ENCODE results near the gene VPS13D. TPM values are rescaled to one million over a fixed set of nuclear protein-coding genes. Genes with fewer than 3 reads are reported as not detected.

The VPS13D gene
- total RNA-seq, 2 experiments from 2014 or later, result 25.0 to 25.4 TPM

DNA sequence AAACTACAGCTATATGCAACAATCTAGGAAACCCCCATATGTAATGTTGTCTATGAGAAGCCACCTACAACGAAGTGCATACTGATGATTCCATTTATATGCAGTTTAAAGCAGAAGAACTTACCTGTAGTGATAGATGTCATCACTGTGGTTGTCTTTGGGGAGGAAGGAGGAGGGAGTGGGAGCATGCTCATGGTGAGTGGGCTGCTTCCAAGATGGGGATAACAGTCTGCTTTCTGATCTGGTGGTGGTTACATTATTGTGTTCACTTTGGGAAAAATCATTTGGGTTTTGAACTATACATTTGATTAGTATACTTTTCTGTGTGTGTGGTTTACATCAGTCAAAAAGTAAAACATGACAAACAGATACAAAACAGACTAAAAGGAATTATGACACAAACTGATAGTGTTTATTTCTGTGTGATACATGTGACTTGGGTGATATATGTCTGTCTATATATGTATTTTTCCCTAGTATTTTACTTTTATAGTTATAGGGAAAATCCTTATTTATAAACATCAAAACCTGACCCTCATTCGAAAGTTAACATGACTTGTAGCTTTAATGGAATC is 184.7 kb downstream of the VPS13D start:
- POLR2A ChIA-PET, result interaction anchor here (0.7 to 3.0 kb wide), 4 partner anchors 20 to 203 kb away, joined by 3 to 16 read pairs (median 4); no protein-coding TSS in a partner anchor
- DNase-seq, result peak; percentile 27
- Mint-ChIP-seq H3K9me3 (peaks cover 8% of the 10 kb centered on the region), H3K4me3 (no peak overlapping the region), H3K36me3 (peaks cover 56% of the 10 kb centered on the region), H3K4me1 (ENCODE audit: low read depth) (peaks cover 21% of the 10 kb centered on the region), H3K27ac (peak overlapping the region; percentile 57), H3K27me3 (no peaks in the 10 kb centered on the region)
- CTCF ChIA-PET, result interaction anchor here (1.0 to 1.5 kb wide), 4 partner anchors 19 to 205 kb away, joined by 3 to 4 read pairs (median 3); no protein-coding TSS in a partner anchor
- intact Hi-C loops (cut with micrococcal nuclease), result loop anchor here (1.0 to 2.0 kb wide), 3 partner anchors 21 to 204 kb away; partner anchors contain the start of gene DHRS3

DNA sequence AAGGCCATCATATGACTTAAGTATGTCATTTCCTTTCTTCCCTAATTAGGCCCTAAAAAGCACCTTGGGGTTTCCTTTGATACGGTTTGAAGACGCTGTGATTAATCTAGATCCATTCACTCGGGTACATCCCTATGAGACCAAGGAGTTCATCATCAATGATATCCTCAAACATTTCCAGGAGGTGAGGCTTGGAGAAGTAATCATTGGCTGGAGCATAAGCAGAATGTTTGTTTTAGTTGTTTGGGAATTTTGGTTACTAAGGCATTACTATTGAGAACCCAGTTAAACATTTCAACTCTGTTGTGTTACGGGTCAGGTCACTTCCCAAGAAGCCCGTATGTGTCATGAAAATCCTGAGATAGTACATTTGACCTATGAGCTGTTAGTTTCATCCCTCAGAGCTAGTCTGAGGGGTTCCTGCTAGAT is 185.2 kb downstream of the VPS13D start:
- intact Hi-C loops (cut with micrococcal nuclease), result loop anchor here (2.0 kb wide), 1 partner anchor 204 kb away; the partner anchor contains the start of gene DHRS3
- ChIA-PET POLR2A (interaction anchor here (0.7 to 3.0 kb wide), 4 partner anchors 20 to 202 kb away, joined by 3 to 16 read pairs (median 4); no protein-coding TSS in a partner anchor), CTCF (interaction anchor here (1.0 to 2.2 kb wide), 5 partner anchors 19 to 244 kb away, joined by 3 to 7 read pairs (median 3); no protein-coding TSS in a partner anchor)
- DNase-seq, result no peak
- H3K27me3 Mint-ChIP-seq, result no peaks in the 10 kb centered on the region
- H3K4me3 Mint-ChIP-seq, result no peak overlapping the region
- H3K4me1 Mint-ChIP-seq (ENCODE audit: low read depth), result peaks cover 21% of the 10 kb centered on the region
- H3K9me3 Mint-ChIP-seq, result peaks cover 3% of the 10 kb centered on the region
- H3K36me3 Mint-ChIP-seq, result peaks cover 53% of the 10 kb centered on the region
- peak overlapping the region; percentile 57 for H3K27ac Mint-ChIP-seq

DNA sequence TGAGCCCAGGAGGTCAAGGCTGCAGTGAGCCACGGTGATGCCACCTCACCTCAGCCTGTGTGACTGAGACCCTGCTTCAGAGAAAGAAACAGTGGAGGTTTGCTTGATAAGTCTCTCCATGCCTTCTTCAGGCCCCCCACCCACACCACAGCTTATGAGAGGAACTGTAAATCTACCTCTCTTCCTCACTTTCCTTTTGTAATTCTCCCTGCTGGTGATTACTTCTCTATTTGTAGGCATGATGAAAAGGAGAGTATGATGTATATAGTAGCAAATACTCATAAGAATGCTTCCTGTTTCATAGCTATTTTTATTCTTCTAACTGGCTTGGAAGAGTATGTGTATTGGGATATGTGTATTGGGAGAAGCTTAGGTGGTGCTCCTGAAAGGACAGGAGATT is 186.3 kb downstream of the VPS13D start:
- POLR2A ChIA-PET, result interaction anchor here (1.6 to 3.0 kb wide), 2 partner anchors 19 to 94 kb away, joined by 4 to 16 read pairs; no protein-coding TSS in a partner anchor
- DNase-seq, result peak; percentile 12
- H3K4me1 Mint-ChIP-seq (ENCODE audit: low read depth), result peaks cover 21% of the 10 kb centered on the region
- no peaks in the 10 kb centered on the region for H3K27me3 Mint-ChIP-seq
- no peaks in the 10 kb centered on the region for H3K9me3 Mint-ChIP-seq
- CTCF ChIA-PET, result interaction anchor here (0.8 to 2.2 kb wide), 5 partner anchors 9 to 243 kb away, joined by 3 to 7 read pairs (median 3); no protein-coding TSS in a partner anchor
- no peak overlapping the region for H3K27ac Mint-ChIP-seq
- no peak overlapping the region for H3K4me3 Mint-ChIP-seq
- intact Hi-C loops (cut with micrococcal nuclease), result no loop called here
- H3K36me3 Mint-ChIP-seq, result peaks cover 48% of the 10 kb centered on the region

DNA sequence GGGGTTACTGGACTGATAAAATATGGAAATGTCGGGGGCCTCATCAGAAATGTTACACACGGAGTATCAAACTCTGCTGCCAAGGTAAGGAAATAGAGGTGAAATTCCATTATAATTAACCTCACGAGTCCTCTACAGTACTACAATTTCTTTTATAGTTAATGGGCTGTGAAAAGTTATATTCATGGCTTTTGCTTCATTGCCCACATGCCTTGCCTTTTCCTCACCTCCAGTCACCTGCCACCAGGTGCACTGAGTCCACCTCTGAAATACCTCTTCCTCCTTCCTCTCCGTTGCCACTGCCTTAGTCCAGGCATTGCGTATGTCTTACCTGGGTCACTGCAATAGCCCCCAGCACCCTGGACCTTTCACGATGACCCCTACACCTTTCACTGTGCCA is 186.9 kb downstream of the VPS13D start:
- peaks cover 23% of the 10 kb centered on the region for H3K4me1 Mint-ChIP-seq (ENCODE audit: low read depth)
- no peak overlapping the region for H3K27ac Mint-ChIP-seq
- H3K4me3 Mint-ChIP-seq, result no peak overlapping the region
- intact Hi-C loops (cut with micrococcal nuclease), result no loop called here
- POLR2A ChIA-PET, result interaction anchor here (3.0 kb wide), 1 partner anchor 18 kb away, joined by 16 read pairs; no protein-coding TSS in a partner anchor
- H3K27me3 Mint-ChIP-seq, result no peaks in the 10 kb centered on the region
- H3K36me3 Mint-ChIP-seq, result peaks cover 44% of the 10 kb centered on the region
- H3K9me3 Mint-ChIP-seq, result no peaks in the 10 kb centered on the region
- no peak for DNase-seq
- CTCF ChIA-PET, result interaction anchor here (0.8 to 2.2 kb wide), 3 partner anchors 9 to 242 kb away, joined by 3 to 7 read pairs (median 6); no protein-coding TSS in a partner anchor

DNA sequence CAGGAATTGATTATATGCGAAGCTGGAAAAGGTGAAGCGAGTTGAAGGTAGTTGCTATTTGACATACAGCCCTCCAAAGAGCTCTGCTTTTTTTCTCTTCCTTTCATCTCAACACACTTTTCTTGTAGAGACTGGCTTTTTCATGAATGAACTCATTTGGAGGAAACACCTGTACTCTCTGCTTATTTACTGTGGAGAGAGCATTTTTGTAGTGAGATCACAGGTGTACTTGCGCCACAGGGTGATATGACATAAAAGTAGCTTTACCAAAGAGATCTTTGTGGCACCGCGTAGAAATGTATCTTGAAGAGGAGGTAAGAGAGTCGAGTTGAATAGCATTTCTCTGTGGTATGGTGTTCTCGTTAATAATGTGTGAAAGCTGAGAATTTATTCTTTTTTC is 187.6 kb downstream of the VPS13D start:
- Mint-ChIP-seq H3K4me1 (ENCODE audit: low read depth) (peaks cover 26% of the 10 kb centered on the region), H3K36me3 (peaks cover 43% of the 10 kb centered on the region), H3K4me3 (no peak overlapping the region), H3K9me3 (no peaks in the 10 kb centered on the region), H3K27ac (no peak overlapping the region), H3K27me3 (no peaks in the 10 kb centered on the region)
- POLR2A ChIA-PET, result no interaction called here
- no peak for DNase-seq
- intact Hi-C loops (cut with micrococcal nuclease), result no loop called here
- CTCF ChIA-PET, result interaction anchor here (1.5 to 2.2 kb wide), 2 partner anchors 10 to 242 kb away, joined by 6 to 7 read pairs; no protein-coding TSS in a partner anchor

DNA sequence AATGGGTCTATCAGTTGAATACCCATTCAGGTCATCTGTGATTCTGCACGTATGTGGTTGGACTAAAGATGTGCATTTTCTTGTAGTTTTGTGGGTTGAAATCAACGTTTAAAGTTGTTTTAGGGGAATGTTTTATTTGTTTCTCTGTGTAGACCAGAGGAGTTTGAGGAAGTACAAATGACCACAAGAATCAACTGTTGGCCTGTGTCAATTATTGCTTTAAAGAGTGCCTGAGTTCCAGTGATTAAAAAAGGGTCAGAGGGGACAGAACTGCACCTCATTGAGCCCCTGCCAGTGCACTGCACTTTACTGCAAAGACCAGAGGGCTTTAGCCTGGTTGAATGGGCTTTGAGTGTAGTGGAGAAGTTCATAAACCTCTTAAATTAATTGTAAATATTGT is 190.3 kb downstream of the VPS13D start:
- peaks cover 34% of the 10 kb centered on the region for H3K36me3 Mint-ChIP-seq
- H3K4me3 Mint-ChIP-seq, result no peak overlapping the region
- ChIA-PET POLR2A (no interaction called here), CTCF (no interaction called here)
- H3K4me1 Mint-ChIP-seq (ENCODE audit: low read depth), result peaks cover 17% of the 10 kb centered on the region
- DNase-seq, result no peak
- no peak overlapping the region for H3K27ac Mint-ChIP-seq
- intact Hi-C loops (cut with micrococcal nuclease), result no loop called here
- H3K9me3 Mint-ChIP-seq, result no peaks in the 10 kb centered on the region
- H3K27me3 Mint-ChIP-seq, result no peaks in the 10 kb centered on the region

DNA sequence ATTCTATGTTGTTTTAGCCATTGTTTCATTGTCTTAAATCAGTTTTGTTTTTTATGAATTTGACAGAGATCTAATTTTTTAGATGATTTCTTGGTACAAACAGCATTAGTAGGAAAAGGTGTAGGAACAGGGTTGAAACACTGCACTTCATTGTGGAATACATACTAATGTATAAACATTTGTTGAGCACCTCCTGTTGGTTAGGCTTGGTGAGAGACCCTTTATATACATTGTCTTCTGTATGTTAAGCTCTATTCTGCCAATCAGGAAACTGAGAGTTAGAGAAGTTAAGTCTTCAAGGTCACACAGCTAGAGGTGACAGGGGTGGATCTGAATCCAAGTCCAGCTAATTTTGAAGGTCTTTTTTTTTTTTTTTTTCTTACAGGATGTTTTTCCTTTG is 192.7 kb downstream of the VPS13D start:
- peaks cover 21% of the 10 kb centered on the region for H3K36me3 Mint-ChIP-seq
- peaks cover 16% of the 10 kb centered on the region for H3K4me1 Mint-ChIP-seq (ENCODE audit: low read depth)
- CTCF ChIA-PET, result interaction anchor here (1.4 to 1.8 kb wide), 2 partner anchors 77 to 236 kb away, joined by 3 to 5 read pairs; no protein-coding TSS in a partner anchor
- no peak for DNase-seq
- no peak overlapping the region for H3K4me3 Mint-ChIP-seq
- H3K27ac Mint-ChIP-seq, result no peak overlapping the region
- POLR2A ChIA-PET, result no interaction called here
- H3K9me3 Mint-ChIP-seq, result no peaks in the 10 kb centered on the region
- no peaks in the 10 kb centered on the region for H3K27me3 Mint-ChIP-seq
- intact Hi-C loops (cut with micrococcal nuclease), result no loop called here

DNA sequence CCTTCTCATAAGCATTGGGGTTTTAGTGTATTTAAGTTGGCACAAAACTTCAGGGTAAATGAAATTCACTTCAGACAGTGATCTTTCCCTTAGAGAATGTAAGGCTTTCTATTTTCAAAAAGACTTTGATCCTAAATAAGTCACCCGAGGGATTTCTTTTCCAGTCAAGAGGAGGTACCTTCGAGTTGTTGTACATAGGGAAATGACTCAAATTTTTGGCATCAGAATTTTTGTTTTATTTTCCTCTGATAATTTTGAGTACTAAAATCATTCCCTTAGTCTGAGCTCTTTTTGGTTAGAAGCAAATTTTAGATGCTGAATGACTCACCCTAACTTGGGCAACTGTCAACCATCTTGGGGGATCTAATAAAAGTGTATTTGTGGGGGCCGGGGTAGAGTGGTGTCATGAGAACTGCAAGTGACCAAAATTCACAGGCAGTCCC is 194.3 kb downstream of the VPS13D start:
- Mint-ChIP-seq H3K27ac (no peak overlapping the region), H3K27me3 (no peaks in the 10 kb centered on the region), H3K4me3 (no peak overlapping the region), H3K9me3 (no peaks in the 10 kb centered on the region), H3K36me3 (peaks cover 15% of the 10 kb centered on the region), H3K4me1 (ENCODE audit: low read depth) (peaks cover 16% of the 10 kb centered on the region)
- ChIA-PET CTCF (interaction anchor here (0.9 kb wide), 1 partner anchor 17 kb away, joined by 3 read pairs; no protein-coding TSS in a partner anchor), POLR2A (interaction anchor here (1.2 to 1.5 kb wide), 3 partner anchors 10 to 13 kb away, joined by 3 to 6 read pairs (median 4); no protein-coding TSS in a partner anchor)
- DNase-seq, result no peak
- intact Hi-C loops (cut with micrococcal nuclease), result no loop called here

DNA sequence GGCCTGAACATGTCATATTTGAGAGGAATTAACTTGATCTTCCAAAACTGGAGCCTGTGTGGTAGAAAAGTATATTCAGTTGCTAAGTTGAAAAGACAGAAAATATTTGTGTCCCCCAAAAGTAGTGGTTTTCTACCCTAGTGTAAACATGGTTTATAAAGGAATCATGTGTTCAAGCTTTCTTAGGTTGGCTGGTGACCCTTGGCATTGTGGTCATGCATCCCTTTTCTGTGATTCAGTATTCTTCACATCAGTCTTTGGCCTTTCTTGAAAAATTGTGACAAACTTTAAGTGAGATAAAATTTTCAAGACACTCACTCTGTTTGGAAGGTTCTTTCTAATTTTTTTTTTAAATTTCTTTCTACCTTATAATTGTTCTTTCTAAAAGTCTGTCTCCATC is 195.0 kb downstream of the VPS13D start:
- intact Hi-C loops (cut with micrococcal nuclease), result no loop called here
- Mint-ChIP-seq H3K27me3 (no peaks in the 10 kb centered on the region), H3K36me3 (peaks cover 12% of the 10 kb centered on the region), H3K27ac (no peak overlapping the region), H3K9me3 (no peaks in the 10 kb centered on the region), H3K4me1 (ENCODE audit: low read depth) (peaks cover 16% of the 10 kb centered on the region), H3K4me3 (no peak overlapping the region)
- DNase-seq, result no peak
- POLR2A ChIA-PET, result interaction anchor here (1.2 to 1.5 kb wide), 3 partner anchors 9 to 12 kb away, joined by 3 to 6 read pairs (median 4); no protein-coding TSS in a partner anchor
- CTCF ChIA-PET, result no interaction called here

DNA sequence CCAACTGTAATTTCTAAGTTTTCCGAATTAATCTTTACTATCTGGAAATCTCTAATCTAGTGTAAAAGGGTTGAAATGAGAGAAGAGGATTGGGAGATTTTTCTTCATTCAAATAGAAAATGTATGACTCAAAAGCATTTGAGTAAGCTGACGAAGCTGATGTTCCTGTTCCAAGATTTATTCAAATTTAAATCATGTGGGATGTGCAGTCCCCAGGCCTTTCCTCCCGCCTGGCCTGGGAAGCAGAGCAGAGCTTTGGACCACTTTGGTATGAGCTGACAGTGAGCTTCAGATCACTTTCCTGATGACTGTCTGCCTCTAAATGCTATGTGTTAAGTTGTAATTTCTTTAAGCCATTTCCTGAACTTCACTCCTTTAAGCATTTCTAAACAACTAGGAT is 196.2 kb downstream of the VPS13D start:
- H3K9me3 Mint-ChIP-seq, result no peaks in the 10 kb centered on the region
- POLR2A ChIA-PET, result no interaction called here
- H3K36me3 Mint-ChIP-seq, result peaks cover 11% of the 10 kb centered on the region
- no peak for DNase-seq
- no peak overlapping the region for H3K4me3 Mint-ChIP-seq
- intact Hi-C loops (cut with micrococcal nuclease), result no loop called here
- H3K27me3 Mint-ChIP-seq, result no peaks in the 10 kb centered on the region
- CTCF ChIA-PET, result interaction anchor here (0.8 kb wide), 1 partner anchor 76 kb away, joined by 3 read pairs; no protein-coding TSS in a partner anchor
- peaks cover 16% of the 10 kb centered on the region for H3K4me1 Mint-ChIP-seq (ENCODE audit: low read depth)
- no peak overlapping the region for H3K27ac Mint-ChIP-seq

DNA sequence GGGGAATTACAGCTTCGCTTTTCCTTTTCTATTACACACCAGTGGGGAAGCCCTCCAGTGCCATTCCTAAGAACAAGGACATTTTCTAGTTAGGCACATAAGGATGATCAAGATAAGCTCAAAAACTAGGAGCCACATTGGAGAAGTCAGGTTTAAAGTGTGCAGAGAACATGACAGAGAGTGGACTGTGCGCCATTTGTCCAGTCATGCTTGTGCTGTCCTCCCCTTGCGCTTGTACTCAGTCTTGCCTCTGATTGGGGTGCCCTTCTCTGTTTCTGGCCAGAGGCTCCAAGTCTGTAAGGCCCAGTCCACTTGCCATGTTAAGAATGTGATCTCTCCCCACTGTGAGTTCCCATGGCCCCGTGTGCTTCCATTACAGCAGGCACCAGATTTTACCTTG is 198.5 kb downstream of the VPS13D start:
- H3K4me1 Mint-ChIP-seq (ENCODE audit: low read depth), result peaks cover 15% of the 10 kb centered on the region
- DNase-seq, result no peak
- no peaks in the 10 kb centered on the region for H3K27me3 Mint-ChIP-seq
- no peak overlapping the region for H3K4me3 Mint-ChIP-seq
- intact Hi-C loops (cut with micrococcal nuclease), result no loop called here
- H3K36me3 Mint-ChIP-seq, result peaks cover 6% of the 10 kb centered on the region
- no peak overlapping the region for H3K27ac Mint-ChIP-seq
- CTCF ChIA-PET, result no interaction called here
- H3K9me3 Mint-ChIP-seq, result no peaks in the 10 kb centered on the region
- POLR2A ChIA-PET, result no interaction called here

DNA sequence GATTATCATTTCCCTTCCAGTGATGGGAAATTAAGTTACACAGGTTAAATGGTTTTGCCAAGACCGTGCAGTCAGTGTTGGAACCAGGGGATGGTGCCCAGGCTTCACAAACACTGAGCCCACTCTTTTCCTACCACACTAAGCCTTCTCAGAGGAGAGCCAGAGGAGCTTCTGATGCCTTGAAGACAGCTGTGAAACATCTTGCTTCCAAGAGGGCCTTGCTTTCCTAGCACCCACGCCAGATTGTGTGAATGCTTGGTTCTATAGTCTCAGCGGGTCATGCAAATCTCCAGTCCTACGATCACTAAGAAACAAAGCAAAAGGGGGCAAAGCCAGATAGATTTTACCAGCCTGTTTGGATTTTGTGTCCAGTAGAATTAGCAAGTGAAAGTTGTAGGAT is 200.7 kb downstream of the VPS13D start:
- no peaks in the 10 kb centered on the region for H3K27me3 Mint-ChIP-seq
- peaks cover 31% of the 10 kb centered on the region for H3K4me1 Mint-ChIP-seq (ENCODE audit: low read depth)
- H3K36me3 Mint-ChIP-seq, result peaks cover 6% of the 10 kb centered on the region
- intact Hi-C loops (cut with micrococcal nuclease), result no loop called here
- H3K27ac Mint-ChIP-seq, result no peak overlapping the region
- ChIA-PET POLR2A (interaction anchor here (0.8 kb wide), 1 partner anchor 33 kb away, joined by 3 read pairs; no protein-coding TSS in a partner anchor), CTCF (no interaction called here)
- no peak overlapping the region for H3K4me3 Mint-ChIP-seq
- no peak for DNase-seq
- H3K9me3 Mint-ChIP-seq, result no peaks in the 10 kb centered on the region
